GM12878 (cell line): ENCODE data around the gene ZNF148. TPM values are rescaled to one million over a fixed set of nuclear protein-coding genes. Genes with fewer than 3 reads are reported as not detected.

ENCODE experiments used
- ATAC-seq: fragments of 200-7000 bp; cut with Tn5 transposase; 3 replicates; pipeline ENCODE4 v1.9.1; 2020; ENCODE audit warnings: mild to moderate bottlenecking, moderate library complexity
- BruUV-seq: library from RNA; stranded (reverse); fragments of 400-500 nt; replicated peaks from 2 replicates; lab custom pipeline; 2021; lab: Mats Ljungman, UMichigan
- CTCF ChIA-PET: fragments of 300-600 bp; sonication (Branson Sonifier 250); formaldehyde crosslinking; extraction: SDS; loops from one replicate; lab custom pipeline; 2021; ENCODE audit warnings: inconsistent platforms; lab: Yijun Ruan, JAX
- POLR2A ChIA-PET: fragments of 350-600 bp; formaldehyde crosslinking; extraction: SDS; loops from one replicate; lab custom pipeline; 2021; ENCODE audit warnings: inconsistent platforms; lab: Charles Lee
- RAD21 ChIA-PET: fragments of 300-600 bp; sonication (Branson Sonifier 250); formaldehyde crosslinking; loops from one replicate; lab custom pipeline; 2023; ENCODE audit warnings: antibody characterized with exemption; ENCODE audit not compliant: unreplicated experiment; lab: Charles Lee
- SMC1A ChIA-PET: fragments of 300-600 bp; sonication (Branson Sonifier 250); formaldehyde crosslinking; loops from one replicate; lab custom pipeline; 2023; ENCODE audit not compliant: unreplicated experiment, uncharacterized antibody; lab: Charles Lee
- DNase-seq: peaks from one replicate; pipeline ENCODE4 v3.0.0-alpha.2; 2011; ENCODE audit warnings: low read depth, low spot score
- FAIRE-seq: peaks from 3 replicates; lab custom pipeline; 2011; peaks lifted over from hg19 to GRCh38; lab: Jason Lieb, UNC
- H2AFZ ChIP-seq: 2 replicates; pipeline ENCODE4 v1.6.0; 2011; ENCODE audit warnings: low read depth, low read length, control low read depth; ENCODE audit not compliant: control insufficient read depth
- H3K27ac ChIP-seq: 2 replicates; pipeline ENCODE4 v1.5.1; 2011; ENCODE audit warnings: control low read depth; ENCODE audit not compliant: control insufficient read depth, insufficient read depth
- H3K27me3 ChIP-seq, 2 experiments: replicated peaks in 1 of 2; 2 replicates each; pipeline versions ENCODE4 v1.6.0 to v1.6.1; 2011; ENCODE audit warnings: low read length in 1 of 2; ENCODE audit not compliant: control insufficient read depth in 2 of 2, insufficient read depth in 2 of 2
- H3K36me3 ChIP-seq, 2 experiments: 2 replicates each; pipeline ENCODE4 v1.5.1; 2011; ENCODE audit warnings: low read length in 1 of 2; ENCODE audit not compliant: control insufficient read depth in 2 of 2, insufficient read depth in 2 of 2
- H3K4me1 ChIP-seq: 2 replicates; pipeline ENCODE4 v1.6.1; 2011; ENCODE audit warnings: mild to moderate bottlenecking, low read length, moderate library complexity, mixed read lengths; ENCODE audit not compliant: control insufficient read depth, insufficient read depth
- H3K4me2 ChIP-seq: 2 replicates; pipeline ENCODE4 v1.6.0; 2011; ENCODE audit warnings: control low read depth; ENCODE audit not compliant: control insufficient read depth, insufficient read depth
- H3K4me3 ChIP-seq: fragments of 200-600 bp; sonication (generic); 2 replicates; pipeline ENCODE4 v1.5.1; 2016
- H3K79me2 ChIP-seq: 2 replicates; pipeline ENCODE4 v1.6.0; 2011; ENCODE audit warnings: low read length; ENCODE audit not compliant: control insufficient read depth, insufficient read depth
- H3K9ac ChIP-seq: 2 replicates; pipeline ENCODE4 v1.8.0; 2011; ENCODE audit warnings: low read length, control low read depth, mixed read lengths; ENCODE audit not compliant: control insufficient read depth, insufficient read depth
- H3K9me3 ChIP-seq: replicated peaks from 3 replicates; pipeline ENCODE4 v1.5.1; 2011; ENCODE audit warnings: mild to moderate bottlenecking, low read length; ENCODE audit not compliant: control insufficient read depth, insufficient read depth
- H4K20me1 ChIP-seq: 2 replicates; pipeline ENCODE4 v1.6.0; 2011; ENCODE audit not compliant: control insufficient read depth, insufficient read depth
- CEBPB ChIP-seq, 2 experiments: fragments of 150-350 bp in 1 of 2; IDR thresholded peaks; 2 replicates each; pipeline ENCODE4 v1.6.1; 2012 to 2014; ENCODE audit warnings: low read depth in 2 of 2, low read length in 2 of 2, borderline replicate concordance in 1 of 2, inconsistent platforms in 1 of 2
- MEF2A ChIP-seq: IDR thresholded peaks from 2 replicates; pipeline ENCODE4 v1.6.1; 2011; ENCODE audit warnings: low read depth, mild to moderate bottlenecking, low read length, moderate library complexity; ENCODE audit not compliant: insufficient read depth
- NRF1 ChIP-seq: conservative IDR thresholded peaks from 2 replicates; pipeline ENCODE4 v1.6.1; 2011; ENCODE audit warnings: mild to moderate bottlenecking, low read depth, low read length, improper control_type of control experiment
- POLR2AphosphoS2 ChIP-seq: IDR thresholded peaks from 2 replicates; pipeline ENCODE4 v1.6.1; 2011; ENCODE audit warnings: low read depth, mild to moderate bottlenecking, low read length, improper control_type of control experiment, moderate library complexity
- RELA ChIP-seq: fragments of 450-650 bp; IDR thresholded peaks from 2 replicates; pipeline ENCODE4 v1.8.0; 2014; ENCODE audit warnings: borderline replicate concordance; ENCODE audit not compliant: partially characterized antibody
- SIN3A ChIP-seq: IDR thresholded peaks from 2 replicates; pipeline ENCODE4 v1.6.1; 2012; ENCODE audit warnings: low read depth, low read length, improper control_type of control experiment
- SIX5 ChIP-seq: IDR thresholded peaks from 2 replicates; pipeline ENCODE4 v1.6.1; 2011; ENCODE audit warnings: mild to moderate bottlenecking, low read depth, low read length, moderate library complexity; ENCODE audit not compliant: severe bottlenecking
- SMAD5 ChIP-seq: IDR thresholded peaks from 2 replicates; pipeline ENCODE4 v1.6.1; 2016; ENCODE audit warnings: antibody characterized with exemption, low read depth
- ZNF24 ChIP-seq: fragments of 450-650 bp; IDR thresholded peaks from 2 replicates; pipeline ENCODE4 v1.6.1; 2017; ENCODE audit warnings: antibody characterized with exemption, mild to moderate bottlenecking
- WGBS: methylation state at CpG from one replicate; pipeline ENCODE4 v1.1.6; 2016; ENCODE audit warnings: low lambda C conversion rate; ENCODE audit not compliant: insufficient replicate concordance, insufficient coverage; ENCODE audit errors: missing lambda C conversion rate; 5-methylcytosine and 5-hydroxymethylcytosine counted together
- in situ Hi-C: fragments of 300-500 bp; cut with MboI; formaldehyde crosslinking; loops from 9 replicates; pipeline ENCODE4 v1.14.3; 2018; ENCODE audit warnings: mixed read lengths
- intact Hi-C: fragments of 100-400 bp; cut with micrococcal nuclease; formaldehyde crosslinking; loops from one replicate; pipeline ENCODE4 v1.14.2; 2022; ENCODE audit not compliant: unreplicated experiment
- polyA plus RNA-seq, 11 experiments: library from polyadenylated mRNA; depleted of rRNA in 4 of 11; unstranded in 6 of 11; stranded (reverse) in 5 of 11; fragments of >200 nt; fragmentation: Nextera tagmentation in 4 of 11; fragmentation: Illumina TruSeq in 1 of 11; extraction: Ambion mirVana in 4 of 11; extraction: Trizol in 1 of 11; gene quantifications; 1 replicate in 1 of 11; 2 replicates in 10 of 11; pipeline versions ENCODE4 v1.2.1 to v1.2.3, GENCODE V29; 2011 to 2016; ENCODE audit warnings: inconsistent platforms in 2 of 11, missing spikeins in 2 of 11, low read depth in 1 of 11
- total RNA-seq, 4 experiments: library from RNA; depleted of rRNA in 3 of 4; stranded (reverse); fragments of >200 nt in 3 of 4; fragmentation: Illumina TruSeq in 1 of 4; extraction: Trizol in 1 of 4; gene quantifications; 2 replicates each; pipeline versions ENCODE4 v1.2.1 to v1.2.3, GENCODE V29; 2013 to 2021
- TF ChIP-seq, protein P1 (sequence below), 3 experiments: IDR thresholded peaks in 2 of 3; conservative IDR thresholded peaks in 1 of 3; 2 replicates each; pipeline ENCODE4 v1.5.1; 2011; ENCODE audit warnings: low read depth in 3 of 3, low read length in 3 of 3, mild to moderate bottlenecking in 3 of 3, control low read depth in 2 of 3, moderate library complexity in 2 of 3, inconsistent platforms in 1 of 3, mixed read lengths in 1 of 3; ENCODE audit not compliant: control insufficient read depth in 2 of 3, insufficient read depth in 1 of 3; ENCODE audit errors: extremely low read depth in 1 of 3
- TF ChIP-seq, protein P2 (sequence below): fragments of 450-650 bp; IDR thresholded peaks from 2 replicates; pipeline ENCODE4 v1.6.1; 2017; ENCODE audit warnings: mild to moderate bottlenecking, low read depth, inconsistent platforms; ENCODE audit not compliant: poor library complexity, severe bottlenecking

Gene ZNF148
- total and polyA plus RNA-seq, 10 of the 15 experiments (the other 5 are each of a cell fraction or from before 2014, with no cell fraction given), result 8.6 to 40.4 (median 26.7) TPM

DNA sequence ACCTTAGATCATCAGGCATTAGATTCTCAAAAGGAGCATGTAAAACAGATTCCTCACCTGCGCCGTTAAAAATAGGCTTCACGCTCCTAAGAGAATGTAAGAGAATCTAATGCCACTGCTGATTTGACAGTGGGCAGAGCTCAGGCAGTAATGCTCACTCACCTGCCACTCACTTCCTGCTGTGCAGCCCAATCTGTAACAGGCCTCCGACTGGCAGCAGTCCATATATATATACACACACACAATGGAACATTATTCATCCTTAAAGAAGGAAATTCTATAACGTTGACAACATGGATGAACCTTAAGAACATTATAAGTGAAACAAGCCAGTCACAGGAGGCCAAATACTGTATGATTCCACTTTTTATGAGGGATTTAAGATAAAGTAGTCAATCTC is 24.5 kb downstream of the ZNF148 start:
- DNase-seq, result no peak
- Histone ChIP-seq H2AFZ (no peak overlapping the region), H3K27ac (peak overlapping the region; percentile 73), H3K27me3 (no peaks in the 10 kb centered on the region), H3K4me2 (peak overlapping the region; percentile 82), H3K9ac (peak overlapping the region; percentile 37; the same call in 1 of the 2 replicates), H3K4me3 (peak overlapping the region; percentile 40; the same call in 1 of the 2 replicates), H3K79me2 (peaks cover 97% of the 10 kb centered on the region), H3K9me3 (peaks cover 16% of the 10 kb centered on the region), H3K4me1 (peaks cover 30% of the 10 kb centered on the region), H4K20me1 (no peaks in the 10 kb centered on the region), H3K36me3 (no peaks in the 10 kb centered on the region; a peak in 1 of 4 replicates)
- no TSS peak for BruUV-seq
- intact Hi-C loops (no loop called here), in situ Hi-C loops (no loop called here)
- no peak for TF ChIP-seq CEBPB (IDR thresholded peaks at IDR 0.05; ENCODE audit: borderline replicate concordance in 1 of 2, low read depth in 2 of 2, low read length in 2 of 2)
- TF ChIP-seq RELA, result no peak
- no peak for TF ChIP-seq MEF2A
- TF ChIP-seq, protein P1, sequence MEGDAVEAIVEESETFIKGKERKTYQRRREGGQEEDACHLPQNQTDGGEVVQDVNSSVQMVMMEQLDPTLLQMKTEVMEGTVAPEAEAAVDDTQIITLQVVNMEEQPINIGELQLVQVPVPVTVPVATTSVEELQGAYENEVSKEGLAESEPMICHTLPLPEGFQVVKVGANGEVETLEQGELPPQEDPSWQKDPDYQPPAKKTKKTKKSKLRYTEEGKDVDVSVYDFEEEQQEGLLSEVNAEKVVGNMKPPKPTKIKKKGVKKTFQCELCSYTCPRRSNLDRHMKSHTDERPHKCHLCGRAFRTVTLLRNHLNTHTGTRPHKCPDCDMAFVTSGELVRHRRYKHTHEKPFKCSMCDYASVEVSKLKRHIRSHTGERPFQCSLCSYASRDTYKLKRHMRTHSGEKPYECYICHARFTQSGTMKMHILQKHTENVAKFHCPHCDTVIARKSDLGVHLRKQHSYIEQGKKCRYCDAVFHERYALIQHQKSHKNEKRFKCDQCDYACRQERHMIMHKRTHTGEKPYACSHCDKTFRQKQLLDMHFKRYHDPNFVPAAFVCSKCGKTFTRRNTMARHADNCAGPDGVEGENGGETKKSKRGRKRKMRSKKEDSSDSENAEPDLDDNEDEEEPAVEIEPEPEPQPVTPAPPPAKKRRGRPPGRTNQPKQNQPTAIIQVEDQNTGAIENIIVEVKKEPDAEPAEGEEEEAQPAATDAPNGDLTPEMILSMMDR (IDR thresholded peaks at IDR 0.05 in 2 of 3, conservative IDR thresholded peaks at IDR 0.05 in 1 of 3; ENCODE audit: control insufficient read depth in 2 of 3, extremely low read depth in 1 of 3, insufficient read depth in 1 of 3, low read depth in 3 of 3, low read length in 3 of 3), result no peak
- no peak for TF ChIP-seq SIX5
- TF ChIP-seq SIN3A, result no peak
- no peak for TF ChIP-seq SMAD5
- TF ChIP-seq ZNF24, result no peak
- no peak for TF ChIP-seq POLR2AphosphoS2
- TF ChIP-seq, protein P2, sequence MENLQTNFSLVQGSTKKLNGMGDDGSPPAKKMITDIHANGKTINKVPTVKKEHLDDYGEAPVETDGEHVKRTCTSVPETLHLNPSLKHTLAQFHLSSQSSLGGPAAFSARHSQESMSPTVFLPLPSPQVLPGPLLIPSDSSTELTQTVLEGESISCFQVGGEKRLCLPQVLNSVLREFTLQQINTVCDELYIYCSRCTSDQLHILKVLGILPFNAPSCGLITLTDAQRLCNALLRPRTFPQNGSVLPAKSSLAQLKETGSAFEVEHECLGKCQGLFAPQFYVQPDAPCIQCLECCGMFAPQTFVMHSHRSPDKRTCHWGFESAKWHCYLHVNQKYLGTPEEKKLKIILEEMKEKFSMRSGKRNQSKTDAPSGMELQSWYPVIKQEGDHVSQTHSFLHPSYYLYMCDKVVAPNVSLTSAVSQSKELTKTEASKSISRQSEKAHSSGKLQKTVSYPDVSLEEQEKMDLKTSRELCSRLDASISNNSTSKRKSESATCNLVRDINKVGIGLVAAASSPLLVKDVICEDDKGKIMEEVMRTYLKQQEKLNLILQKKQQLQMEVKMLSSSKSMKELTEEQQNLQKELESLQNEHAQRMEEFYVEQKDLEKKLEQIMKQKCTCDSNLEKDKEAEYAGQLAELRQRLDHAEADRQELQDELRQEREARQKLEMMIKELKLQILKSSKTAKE, result no peak
- no peak for TF ChIP-seq NRF1
- no peak for FAIRE-seq
- 36% methylated on average over 5 of the region's 5 CpGs for WGBS
- peak; percentile 42 for ATAC-seq
- POLR2A ChIA-PET, result no interaction called here
- RAD21 ChIA-PET, result interaction anchor here (0.7 to 1.1 kb wide), 3 partner anchors 18 to 85 kb away, joined by 3 to 4 read pairs (median 3); no protein-coding TSS in a partner anchor
- SMC1A ChIA-PET, result interaction anchor here (0.6 to 1.6 kb wide), 5 partner anchors 9 to 36 kb away, joined by 3 to 6 read pairs (median 4); no protein-coding TSS in a partner anchor
- CTCF ChIA-PET, result interaction anchor here (0.9 kb wide), 1 partner anchor 85 kb away, joined by 3 read pairs; no protein-coding TSS in a partner anchor
